ENCODE data around the gene FBP2.
A peak's percentile ranks its signal among the peaks of the same experiment; 100 is the strongest.

FBP2 gene

GRCh38 chr9:94511955-94512265 is 81.7 kb downstream of the FBP2 start:
- H3K4me3 ChIP-seq (ENCODE audit: low read depth, low read length): no peak overlapping the region
- TF ChIP-seq CTCF (conservative IDR thresholded peaks at IDR 0.05; ENCODE audit: low read depth, low read length): no peak
- no peak for DNase-seq (ENCODE audit: low read depth)

- no peak overlapping the region for H3K4me3 ChIP-seq (ENCODE audit: low read depth, low read length)
- TF ChIP-seq CTCF (conservative IDR thresholded peaks at IDR 0.05; ENCODE audit: low read depth, low read length): no peak
- peak; percentile 25 for DNase-seq (ENCODE audit: low read depth)
These were observed 82.3 kb downstream of the FBP2 start for GRCh38 chr9:94511134-94511954.

All from choroid plexus epithelial cell (primary cell).